GM13976 (cell line): ENCODE measurements around the gene BDH2.
A peak's percentile ranks its signal among the peaks of the same experiment; 100 is the strongest.

Source experiments
- DNase-seq: peaks from one replicate; pipeline ENCODE4 v3.0.0; 2012; ENCODE audit warnings: low spot score
- in situ Hi-C: fragments of 300-500 bp; cut with MboI; formaldehyde crosslinking; loops from one replicate; pipeline ENCODE4 v1.12.0; 2022; ENCODE audit warnings: low sequenced_read_pairs, mixed read lengths, inconsistent platforms; ENCODE audit not compliant: unreplicated experiment
- TF ChIP-seq, protein P1 (sequence below): IDR thresholded peaks from 2 replicates; pipeline ENCODE4 v1.5.1; 2012; ENCODE audit warnings: borderline replicate concordance, mild to moderate bottlenecking; ENCODE audit not compliant: insufficient read depth; ENCODE audit errors: extremely low read depth, missing control alignments, control extremely low read depth

The BDH2 gene

DNA sequence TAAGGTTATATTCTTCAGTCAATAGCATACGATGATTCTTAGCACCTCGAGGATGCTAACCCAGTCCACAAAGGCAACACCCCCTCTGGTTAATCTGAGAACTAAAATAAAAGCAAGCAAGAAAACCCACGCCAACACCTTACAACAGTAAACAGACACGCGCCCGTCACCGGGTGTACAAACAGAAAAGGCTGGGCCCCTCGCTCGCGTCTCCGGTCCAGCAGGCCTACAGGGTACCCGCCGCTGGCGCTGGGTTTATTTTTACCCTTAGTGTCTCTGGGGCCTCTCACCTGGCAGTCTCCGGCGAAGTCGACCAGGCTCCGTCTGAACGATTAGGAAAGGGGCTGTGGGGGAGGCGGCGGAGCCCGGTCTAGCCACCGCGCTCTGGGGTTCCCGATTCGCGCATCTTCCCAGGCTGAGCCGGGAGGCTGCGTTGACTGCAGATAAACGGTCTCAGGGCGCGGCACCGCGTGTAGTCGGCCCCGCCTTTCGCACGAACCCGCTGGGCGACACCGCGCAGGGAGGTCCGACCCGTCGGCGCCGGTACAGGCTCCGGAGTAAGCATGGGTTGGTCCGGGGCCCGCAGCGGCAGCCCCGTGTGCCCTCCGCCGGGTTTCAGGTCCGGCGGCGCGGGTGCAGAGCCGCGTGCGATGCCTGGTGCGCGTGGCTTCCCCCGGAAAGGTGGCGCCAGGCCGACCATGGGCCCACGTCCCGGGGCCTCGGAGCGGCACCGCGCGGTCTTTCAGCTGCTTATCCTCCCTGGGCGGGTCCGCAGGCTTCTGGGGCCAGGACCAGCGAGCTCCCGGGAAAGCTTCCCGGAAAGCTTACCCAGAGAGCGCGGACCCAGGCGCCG, 23.5 kb downstream of the BDH2 start:
- peak; percentile 74 for DNase-seq
- TF ChIP-seq, protein P1, sequence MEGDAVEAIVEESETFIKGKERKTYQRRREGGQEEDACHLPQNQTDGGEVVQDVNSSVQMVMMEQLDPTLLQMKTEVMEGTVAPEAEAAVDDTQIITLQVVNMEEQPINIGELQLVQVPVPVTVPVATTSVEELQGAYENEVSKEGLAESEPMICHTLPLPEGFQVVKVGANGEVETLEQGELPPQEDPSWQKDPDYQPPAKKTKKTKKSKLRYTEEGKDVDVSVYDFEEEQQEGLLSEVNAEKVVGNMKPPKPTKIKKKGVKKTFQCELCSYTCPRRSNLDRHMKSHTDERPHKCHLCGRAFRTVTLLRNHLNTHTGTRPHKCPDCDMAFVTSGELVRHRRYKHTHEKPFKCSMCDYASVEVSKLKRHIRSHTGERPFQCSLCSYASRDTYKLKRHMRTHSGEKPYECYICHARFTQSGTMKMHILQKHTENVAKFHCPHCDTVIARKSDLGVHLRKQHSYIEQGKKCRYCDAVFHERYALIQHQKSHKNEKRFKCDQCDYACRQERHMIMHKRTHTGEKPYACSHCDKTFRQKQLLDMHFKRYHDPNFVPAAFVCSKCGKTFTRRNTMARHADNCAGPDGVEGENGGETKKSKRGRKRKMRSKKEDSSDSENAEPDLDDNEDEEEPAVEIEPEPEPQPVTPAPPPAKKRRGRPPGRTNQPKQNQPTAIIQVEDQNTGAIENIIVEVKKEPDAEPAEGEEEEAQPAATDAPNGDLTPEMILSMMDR = no peak
- in situ Hi-C loops = no loop called here

DNA sequence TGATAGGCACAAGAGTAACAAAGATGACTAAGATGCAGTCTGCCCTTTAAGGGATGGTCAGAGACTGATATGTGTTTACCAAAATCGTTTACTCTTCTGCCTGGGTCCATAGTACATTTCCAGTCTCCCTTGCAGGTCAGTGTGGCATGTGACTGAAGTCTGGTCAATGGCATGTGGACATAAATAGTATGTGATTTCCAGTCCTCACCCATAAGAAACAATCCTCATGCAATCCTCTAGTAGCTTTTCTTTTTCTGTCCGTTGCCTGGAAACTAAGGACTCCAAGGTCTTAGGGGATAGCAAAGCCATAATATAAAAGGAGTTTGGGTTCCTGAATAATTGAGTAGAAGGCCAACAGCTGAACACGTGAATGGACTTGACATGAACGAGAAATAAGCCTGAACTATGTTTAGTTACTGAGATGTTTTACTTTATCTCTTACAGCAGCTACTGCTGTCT, 24.2 kb downstream of the BDH2 start:
- no peak for DNase-seq
- TF ChIP-seq, protein P1 = no peak
- in situ Hi-C loops = no loop called here

DNA sequence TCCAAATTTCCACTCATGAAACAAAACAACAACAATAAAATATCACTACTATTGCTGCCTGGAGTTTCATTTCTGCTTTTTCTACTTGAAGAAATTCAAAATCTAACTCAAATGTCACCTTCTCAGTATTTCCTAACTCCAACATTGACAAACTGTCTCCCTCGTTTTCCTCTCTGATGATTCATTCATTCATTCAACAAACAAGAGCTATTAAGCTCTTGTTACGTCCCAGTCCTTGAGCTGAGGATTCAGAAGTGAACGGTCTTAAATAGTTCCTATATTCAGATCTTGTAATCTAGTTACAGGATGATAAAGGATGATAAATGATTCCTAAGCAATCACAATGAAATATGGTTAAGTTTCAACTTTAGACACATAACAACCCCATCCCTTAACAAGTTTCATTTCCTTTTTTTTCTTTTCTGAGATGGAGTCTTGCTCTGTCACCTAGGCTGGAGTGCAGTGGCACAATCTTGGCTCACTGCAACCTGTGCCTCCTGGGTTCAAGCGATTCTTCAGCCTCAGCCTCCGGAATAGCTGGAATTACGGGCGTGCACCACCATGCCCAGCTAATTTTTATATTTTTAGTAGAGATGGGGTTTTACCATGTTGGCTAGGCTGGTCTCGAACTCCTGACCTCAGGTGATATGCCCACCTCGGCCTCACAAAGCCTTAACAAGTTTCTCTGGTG, 24.7 kb downstream of the BDH2 start:
- DNase-seq = peak; percentile 31
- in situ Hi-C loops = no loop called here

DNA sequence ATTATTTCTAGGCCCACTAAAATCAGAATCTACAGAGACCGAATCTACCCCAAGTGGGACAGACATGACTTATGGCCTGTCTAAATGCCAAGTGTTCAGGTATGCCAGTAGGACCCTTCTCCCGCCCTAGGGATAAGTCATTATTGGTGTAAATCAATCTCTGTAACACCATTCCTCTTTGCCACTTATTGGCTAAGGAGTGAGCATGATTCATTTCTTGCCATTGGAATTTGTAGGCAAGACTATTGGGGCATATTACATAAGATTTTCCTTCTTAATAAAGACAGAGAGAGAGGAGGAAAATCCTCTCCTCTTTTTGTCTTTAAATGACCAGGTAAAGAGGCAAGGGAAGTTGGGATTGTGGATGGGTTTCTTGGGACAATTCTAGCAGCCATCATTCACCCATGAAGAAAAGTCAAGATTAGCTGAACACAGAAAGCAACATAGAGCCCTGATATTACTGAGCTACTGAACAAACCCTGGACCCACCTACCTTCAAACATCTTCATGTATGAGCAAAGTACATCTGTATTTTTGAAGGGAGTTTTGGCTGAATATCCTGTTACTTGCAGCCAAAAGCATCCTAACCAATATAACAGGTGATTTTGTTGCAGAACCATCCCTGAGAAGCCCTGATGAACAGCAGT, 25.7 kb downstream of the BDH2 start:
- TF ChIP-seq, protein P1 = no peak
- in situ Hi-C loops = no loop called here
- DNase-seq = no peak

More for the DNA sequence above, 24.7 kb downstream of the BDH2 start:
- TF ChIP-seq, protein P1 = no peak

DNA sequence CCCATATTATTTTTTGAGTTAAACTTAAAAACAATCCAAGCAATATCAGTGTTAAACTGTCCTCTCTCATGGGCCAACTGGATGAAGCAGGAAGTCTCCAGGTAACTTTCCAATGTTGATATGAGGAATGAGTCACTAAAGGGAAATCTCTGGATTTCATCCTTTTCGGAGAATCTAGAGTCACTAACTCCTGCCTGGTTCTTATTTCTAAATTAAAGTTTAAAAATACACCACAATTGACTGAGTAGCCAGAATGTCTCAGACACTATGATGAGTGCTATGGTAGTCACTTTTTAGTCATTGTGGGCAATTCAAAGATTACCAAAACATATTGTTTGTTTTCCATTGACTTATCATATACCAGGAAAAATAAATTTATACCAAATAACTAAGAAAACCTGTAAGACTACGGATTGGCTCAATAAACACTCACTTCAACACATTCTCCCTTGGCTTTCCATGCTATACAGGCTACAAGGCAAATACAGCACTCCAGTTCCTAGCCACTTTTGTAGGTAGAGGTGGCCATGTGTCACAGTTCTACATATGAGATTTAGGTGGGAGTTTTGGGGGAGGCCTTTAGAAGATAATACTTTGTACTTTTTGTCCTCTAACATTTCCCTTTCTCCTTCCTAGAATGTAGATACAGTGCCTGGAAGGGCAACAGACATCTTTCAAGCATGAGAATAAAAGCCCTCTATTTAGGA, 31.6 kb downstream of the BDH2 start:
- in situ Hi-C loops = no loop called here
- TF ChIP-seq, protein P1 = no peak
- DNase-seq = no peak

DNA sequence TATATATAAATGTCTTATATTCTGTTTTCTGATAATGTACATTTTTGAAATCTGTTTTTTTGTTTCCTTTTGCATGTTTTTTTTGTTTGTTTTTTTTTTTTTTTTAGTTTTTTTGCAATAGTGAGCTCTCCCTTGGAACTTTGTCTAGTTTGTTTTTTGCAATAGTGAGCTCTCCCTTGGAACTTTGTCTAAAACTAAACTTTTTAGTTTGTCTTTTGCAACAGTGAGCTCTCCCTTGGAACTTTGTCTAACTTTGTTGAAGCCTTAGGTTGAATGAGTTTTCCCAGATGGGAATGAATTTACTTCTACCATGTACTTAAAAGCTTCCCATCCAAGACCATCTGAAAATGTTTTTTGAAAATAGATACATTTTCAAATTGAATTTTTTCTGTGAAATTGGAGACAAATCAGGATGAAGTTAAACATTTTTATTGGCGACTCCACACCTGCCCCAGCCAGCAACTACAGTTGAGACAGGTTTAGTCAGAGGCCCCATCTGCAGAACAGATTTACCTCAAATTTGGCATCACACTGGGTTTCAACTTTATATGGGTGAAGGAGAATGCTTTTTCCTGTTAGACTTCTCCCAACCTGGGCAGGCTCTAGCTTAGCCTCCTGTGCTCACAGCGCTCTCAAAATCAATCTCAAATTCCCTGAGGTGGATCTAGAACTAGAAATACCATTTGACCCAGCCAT, 39.0 kb downstream of the BDH2 start:
- no peak for DNase-seq
- TF ChIP-seq, protein P1 = no peak
- in situ Hi-C loops = no loop called here
